Astrocyte (in vitro differentiated cells and primary cell): ENCODE measurements around the gene PPP1CB. TPM values are rescaled to one million over a fixed set of nuclear protein-coding genes. Genes with fewer than 3 reads are reported as not detected.

ENCODE experiments used
- DNase-seq: peaks from one replicate; pipeline ENCODE4 v3.0.0-alpha.2; 2010; ENCODE audit warnings: low read depth
- FAIRE-seq: peaks from 2 replicates; lab custom pipeline; 2011; peaks lifted over from hg19 to GRCh38; lab: Jason Lieb, UNC
- H2AFZ ChIP-seq: 2 replicates; pipeline ENCODE4 v1.6.0; 2012; ENCODE audit warnings: low read depth, low read length, inconsistent platforms
- H3K27ac ChIP-seq: 2 replicates; pipeline ENCODE4 v1.5.1; 2011; ENCODE audit warnings: low read depth, low read length, inconsistent platforms
- H3K27me3 ChIP-seq: 2 replicates; pipeline ENCODE4 v1.6.0; 2011; ENCODE audit warnings: low read length, inconsistent platforms; ENCODE audit not compliant: insufficient read depth
- H3K36me3 ChIP-seq: 2 replicates; pipeline ENCODE4 v1.5.1; 2011; ENCODE audit warnings: low read length, inconsistent platforms; ENCODE audit not compliant: insufficient read depth
- H3K4me1 ChIP-seq: 2 replicates; pipeline ENCODE4 v1.5.1; 2011; ENCODE audit warnings: low read length, inconsistent platforms; ENCODE audit not compliant: insufficient read depth
- H3K4me2 ChIP-seq: 2 replicates; pipeline ENCODE4 v1.6.0; 2012; ENCODE audit warnings: low read length, inconsistent platforms
- H3K4me3 ChIP-seq: 2 replicates; pipeline ENCODE4 v1.5.1; 2011; ENCODE audit warnings: low read depth, mild to moderate bottlenecking, low read length, inconsistent platforms; ENCODE audit not compliant: insufficient read depth
- H3K79me2 ChIP-seq: 2 replicates; pipeline ENCODE4 v1.6.0; 2012; ENCODE audit warnings: mild to moderate bottlenecking, low read length, inconsistent platforms; ENCODE audit not compliant: insufficient read depth
- H3K9ac ChIP-seq: 2 replicates; pipeline ENCODE4 v1.6.0; 2012; ENCODE audit warnings: mild to moderate bottlenecking, low read length, inconsistent platforms
- H3K9me3 ChIP-seq: 2 replicates; pipeline ENCODE4 v1.5.1; 2012; ENCODE audit warnings: low read depth, mild to moderate bottlenecking, low read length, inconsistent platforms; ENCODE audit not compliant: insufficient read depth
- H4K20me1 ChIP-seq: 2 replicates; pipeline ENCODE4 v1.6.0; 2012; ENCODE audit warnings: low read length, inconsistent platforms; ENCODE audit not compliant: insufficient read depth
- H3K27ac Mint-ChIP-seq: one replicate; pipeline ENCODE4 v1.8.0; 2021; ENCODE audit warnings: mild to moderate bottlenecking, mixed read lengths; ENCODE audit not compliant: unreplicated experiment
- H3K27me3 Mint-ChIP-seq: one replicate; pipeline ENCODE4 v1.8.0; 2021; ENCODE audit warnings: low read depth, mixed read lengths; ENCODE audit not compliant: unreplicated experiment
- H3K36me3 Mint-ChIP-seq: one replicate; pipeline ENCODE4 v1.8.0; 2021; ENCODE audit warnings: low read depth, mixed read lengths; ENCODE audit not compliant: unreplicated experiment
- H3K4me1 Mint-ChIP-seq: one replicate; pipeline ENCODE4 v1.8.0; 2021; ENCODE audit warnings: low read depth, mixed read lengths; ENCODE audit not compliant: unreplicated experiment
- H3K4me3 Mint-ChIP-seq: one replicate; pipeline ENCODE4 v1.8.0; 2021; ENCODE audit warnings: mild to moderate bottlenecking, moderate library complexity, mixed read lengths; ENCODE audit not compliant: unreplicated experiment
- H3K9me3 Mint-ChIP-seq: one replicate; pipeline ENCODE4 v1.8.0; 2021; ENCODE audit warnings: mild to moderate bottlenecking, mixed read lengths; ENCODE audit not compliant: unreplicated experiment
- EZH2 ChIP-seq: IDR thresholded peaks from 2 replicates; pipeline ENCODE4 v1.6.1; 2012; ENCODE audit warnings: mild to moderate bottlenecking, low read length, inconsistent platforms; ENCODE audit not compliant: insufficient read depth
- total RNA-seq: library from RNA; stranded (reverse); gene quantifications from 2 replicates; pipeline ENCODE4 v1.2.1, GENCODE V29; 2021
- TF ChIP-seq, protein P1 (sequence below): IDR thresholded peaks from 2 replicates; pipeline ENCODE4 v1.5.1; 2011; ENCODE audit warnings: low read depth, mild to moderate bottlenecking, inconsistent platforms, low read length, moderate library complexity; ENCODE audit not compliant: insufficient read depth

The PPP1CB gene
- total RNA-seq, 1 donor from 2014 or later = 250 TPM

DNA sequence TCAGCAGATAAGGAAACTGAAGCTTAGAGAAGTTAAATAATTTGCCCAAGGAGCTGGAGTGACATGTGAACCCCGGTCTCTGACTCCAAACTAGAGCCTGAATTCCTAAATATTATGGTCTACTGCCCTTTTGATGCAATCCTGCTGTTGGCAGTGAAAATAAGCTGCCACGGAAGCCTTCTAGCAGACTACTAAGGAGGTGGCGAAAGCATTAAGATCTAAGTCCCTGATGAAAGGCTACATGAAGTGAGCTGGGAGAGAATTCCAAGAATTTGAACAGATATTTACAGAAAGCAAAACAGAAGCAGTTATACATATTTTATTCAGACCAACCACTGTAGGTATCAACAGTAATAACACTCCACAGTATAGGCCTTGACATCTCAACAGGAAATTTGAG is 90.4 kb downstream of the PPP1CB start:
- FAIRE-seq = no peak
- Histone ChIP-seq H3K4me1 (no peaks in the 10 kb centered on the region), H3K9me3 (no peaks in the 10 kb centered on the region), H2AFZ (no peak overlapping the region), H3K4me3 (no peak overlapping the region), H4K20me1 (no peaks in the 10 kb centered on the region), H3K36me3 (no peaks in the 10 kb centered on the region), H3K4me2 (no peak overlapping the region), H3K27me3 (no peaks in the 10 kb centered on the region), H3K27ac (no peak overlapping the region), H3K9ac (no peak overlapping the region), H3K79me2 (no peaks in the 10 kb centered on the region)
- H3K9me3 Mint-ChIP-seq = no peaks in the 10 kb centered on the region
- no peak overlapping the region for H3K4me3 Mint-ChIP-seq
- H3K4me1 Mint-ChIP-seq = no peaks in the 10 kb centered on the region
- TF ChIP-seq, protein P1, sequence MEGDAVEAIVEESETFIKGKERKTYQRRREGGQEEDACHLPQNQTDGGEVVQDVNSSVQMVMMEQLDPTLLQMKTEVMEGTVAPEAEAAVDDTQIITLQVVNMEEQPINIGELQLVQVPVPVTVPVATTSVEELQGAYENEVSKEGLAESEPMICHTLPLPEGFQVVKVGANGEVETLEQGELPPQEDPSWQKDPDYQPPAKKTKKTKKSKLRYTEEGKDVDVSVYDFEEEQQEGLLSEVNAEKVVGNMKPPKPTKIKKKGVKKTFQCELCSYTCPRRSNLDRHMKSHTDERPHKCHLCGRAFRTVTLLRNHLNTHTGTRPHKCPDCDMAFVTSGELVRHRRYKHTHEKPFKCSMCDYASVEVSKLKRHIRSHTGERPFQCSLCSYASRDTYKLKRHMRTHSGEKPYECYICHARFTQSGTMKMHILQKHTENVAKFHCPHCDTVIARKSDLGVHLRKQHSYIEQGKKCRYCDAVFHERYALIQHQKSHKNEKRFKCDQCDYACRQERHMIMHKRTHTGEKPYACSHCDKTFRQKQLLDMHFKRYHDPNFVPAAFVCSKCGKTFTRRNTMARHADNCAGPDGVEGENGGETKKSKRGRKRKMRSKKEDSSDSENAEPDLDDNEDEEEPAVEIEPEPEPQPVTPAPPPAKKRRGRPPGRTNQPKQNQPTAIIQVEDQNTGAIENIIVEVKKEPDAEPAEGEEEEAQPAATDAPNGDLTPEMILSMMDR = no peak
- no peak for TF ChIP-seq EZH2
- peaks cover 4% of the 10 kb centered on the region for H3K36me3 Mint-ChIP-seq
- no peak overlapping the region for H3K27ac Mint-ChIP-seq
- H3K27me3 Mint-ChIP-seq = no peaks in the 10 kb centered on the region
- DNase-seq = no peak

Other genes with a start within 250 kb of the PPP1CB start
- gene SPDYA, start 59.0 kb downstream of the PPP1CB start, total RNA-seq = 1.3 and 1.4 TPM in 2 replicates
- gene TRMT61B, start 118.5 kb downstream of the PPP1CB start, total RNA-seq = 12.1 and 15.3 TPM in 2 replicates
- gene WDR43, start 142.8 kb downstream of the PPP1CB start, total RNA-seq = 71.9 and 83.9 TPM in 2 replicates
- gene TOGARAM2, start 229.5 kb downstream of the PPP1CB start, total RNA-seq = 0.38 and 0.73 TPM in 2 replicates